GM23338 (cell line): ENCODE data around the gene METTL4.

Source experiments
- CREB1 ChIP-seq: fragments of 250-450 bp; sonication (Bioruptor Pico); IDR thresholded peaks from 2 replicates; pipeline ENCODE4 v1.5.0; 2020; ENCODE audit warnings: low read depth, mild to moderate bottlenecking, moderate library complexity
- EZH2 ChIP-seq: fragments of 200-600 bp; sonication (generic); IDR thresholded peaks from one replicate; pipeline ENCODE4 v1.8.0; 2017; ENCODE audit warnings: antibody characterized with exemption, mild to moderate bottlenecking, low read depth; ENCODE audit not compliant: unreplicated experiment
- EZH2phosphoT487 ChIP-seq: fragments of 200-600 bp; sonication (generic); IDR thresholded peaks from one replicate; pipeline ENCODE4 v1.8.1; 2018; ENCODE audit warnings: antibody characterized with exemption; ENCODE audit not compliant: unreplicated experiment
- JUNB ChIP-seq: IDR thresholded peaks from one replicate; pipeline ENCODE4 v1.6.1; 2016; ENCODE audit warnings: antibody characterized with exemption; ENCODE audit not compliant: unreplicated experiment
- NANOG ChIP-seq: IDR thresholded peaks from 2 replicates; pipeline ENCODE4 v1.6.1; 2016; ENCODE audit warnings: antibody characterized with exemption, borderline replicate concordance
- POLR2AphosphoS5 ChIP-seq: IDR thresholded peaks from 2 replicates; pipeline ENCODE4 v1.6.1; 2016; ENCODE audit warnings: antibody characterized with exemption, low read depth
- STAT1 ChIP-seq: IDR thresholded peaks from one replicate; pipeline ENCODE4 v1.6.1; 2016; ENCODE audit warnings: antibody characterized with exemption; ENCODE audit not compliant: unreplicated experiment
- ZNF114 ChIP-seq: fragments of 250-450 bp; sonication (Bioruptor Pico); IDR thresholded peaks from 2 replicates; pipeline ENCODE4 v1.5.0; 2020; ENCODE audit warnings: mild to moderate bottlenecking, moderate library complexity
- TF ChIP-seq, protein P1 (sequence below), 2 experiments: fragments of 200-600 bp in 1 of 2; sonication (generic) in 1 of 2; conservative IDR thresholded peaks; 2 replicates each; pipeline versions ENCODE4 v1.5.1 to v1.6.1; 2016 to 2017; ENCODE audit warnings: antibody characterized with exemption in 2 of 2, low read depth in 2 of 2, mild to moderate bottlenecking in 2 of 2, moderate library complexity in 1 of 2
- TF ChIP-seq, protein P2 (sequence below): IDR thresholded peaks from one replicate; pipeline ENCODE4 v1.6.1; 2018; ENCODE audit warnings: antibody characterized with exemption; ENCODE audit not compliant: unreplicated experiment
- TF ChIP-seq, protein P3 (sequence below): IDR thresholded peaks from 2 replicates; pipeline ENCODE4 v1.6.1; 2016; ENCODE audit warnings: antibody characterized with exemption
- TF ChIP-seq, protein P4 (sequence below): fragments of 250-450 bp; sonication (Bioruptor Pico); IDR thresholded peaks from 2 replicates; pipeline ENCODE4 v1.5.0; 2020; ENCODE audit warnings: mild to moderate bottlenecking, moderate library complexity

DNA sequence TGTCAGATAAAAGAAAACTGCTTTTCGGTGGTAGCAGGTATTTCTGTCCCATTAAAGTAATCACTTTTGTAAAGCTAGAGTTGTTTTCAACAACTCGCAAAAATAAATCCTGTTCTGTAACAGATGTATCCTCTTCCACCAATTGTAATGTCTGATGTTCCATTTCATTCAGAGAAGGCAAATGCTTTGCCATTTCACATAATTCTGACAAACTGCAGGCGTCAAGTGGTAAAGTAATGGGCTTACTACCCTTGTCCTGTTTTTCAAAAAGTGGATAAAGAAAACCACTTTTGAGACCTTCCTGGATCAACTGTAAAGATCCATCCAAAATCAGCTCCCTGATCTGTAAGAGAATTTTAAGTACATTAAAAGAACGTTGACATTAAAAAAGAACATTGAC, 16.6 kb downstream of the METTL4 start:
- TF ChIP-seq, protein P1, sequence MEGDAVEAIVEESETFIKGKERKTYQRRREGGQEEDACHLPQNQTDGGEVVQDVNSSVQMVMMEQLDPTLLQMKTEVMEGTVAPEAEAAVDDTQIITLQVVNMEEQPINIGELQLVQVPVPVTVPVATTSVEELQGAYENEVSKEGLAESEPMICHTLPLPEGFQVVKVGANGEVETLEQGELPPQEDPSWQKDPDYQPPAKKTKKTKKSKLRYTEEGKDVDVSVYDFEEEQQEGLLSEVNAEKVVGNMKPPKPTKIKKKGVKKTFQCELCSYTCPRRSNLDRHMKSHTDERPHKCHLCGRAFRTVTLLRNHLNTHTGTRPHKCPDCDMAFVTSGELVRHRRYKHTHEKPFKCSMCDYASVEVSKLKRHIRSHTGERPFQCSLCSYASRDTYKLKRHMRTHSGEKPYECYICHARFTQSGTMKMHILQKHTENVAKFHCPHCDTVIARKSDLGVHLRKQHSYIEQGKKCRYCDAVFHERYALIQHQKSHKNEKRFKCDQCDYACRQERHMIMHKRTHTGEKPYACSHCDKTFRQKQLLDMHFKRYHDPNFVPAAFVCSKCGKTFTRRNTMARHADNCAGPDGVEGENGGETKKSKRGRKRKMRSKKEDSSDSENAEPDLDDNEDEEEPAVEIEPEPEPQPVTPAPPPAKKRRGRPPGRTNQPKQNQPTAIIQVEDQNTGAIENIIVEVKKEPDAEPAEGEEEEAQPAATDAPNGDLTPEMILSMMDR (conservative IDR thresholded peaks at IDR 0.05; ENCODE audit: low read depth in 2 of 2): no peak
- no peak for TF ChIP-seq POLR2AphosphoS5
- TF ChIP-seq, protein P2, sequence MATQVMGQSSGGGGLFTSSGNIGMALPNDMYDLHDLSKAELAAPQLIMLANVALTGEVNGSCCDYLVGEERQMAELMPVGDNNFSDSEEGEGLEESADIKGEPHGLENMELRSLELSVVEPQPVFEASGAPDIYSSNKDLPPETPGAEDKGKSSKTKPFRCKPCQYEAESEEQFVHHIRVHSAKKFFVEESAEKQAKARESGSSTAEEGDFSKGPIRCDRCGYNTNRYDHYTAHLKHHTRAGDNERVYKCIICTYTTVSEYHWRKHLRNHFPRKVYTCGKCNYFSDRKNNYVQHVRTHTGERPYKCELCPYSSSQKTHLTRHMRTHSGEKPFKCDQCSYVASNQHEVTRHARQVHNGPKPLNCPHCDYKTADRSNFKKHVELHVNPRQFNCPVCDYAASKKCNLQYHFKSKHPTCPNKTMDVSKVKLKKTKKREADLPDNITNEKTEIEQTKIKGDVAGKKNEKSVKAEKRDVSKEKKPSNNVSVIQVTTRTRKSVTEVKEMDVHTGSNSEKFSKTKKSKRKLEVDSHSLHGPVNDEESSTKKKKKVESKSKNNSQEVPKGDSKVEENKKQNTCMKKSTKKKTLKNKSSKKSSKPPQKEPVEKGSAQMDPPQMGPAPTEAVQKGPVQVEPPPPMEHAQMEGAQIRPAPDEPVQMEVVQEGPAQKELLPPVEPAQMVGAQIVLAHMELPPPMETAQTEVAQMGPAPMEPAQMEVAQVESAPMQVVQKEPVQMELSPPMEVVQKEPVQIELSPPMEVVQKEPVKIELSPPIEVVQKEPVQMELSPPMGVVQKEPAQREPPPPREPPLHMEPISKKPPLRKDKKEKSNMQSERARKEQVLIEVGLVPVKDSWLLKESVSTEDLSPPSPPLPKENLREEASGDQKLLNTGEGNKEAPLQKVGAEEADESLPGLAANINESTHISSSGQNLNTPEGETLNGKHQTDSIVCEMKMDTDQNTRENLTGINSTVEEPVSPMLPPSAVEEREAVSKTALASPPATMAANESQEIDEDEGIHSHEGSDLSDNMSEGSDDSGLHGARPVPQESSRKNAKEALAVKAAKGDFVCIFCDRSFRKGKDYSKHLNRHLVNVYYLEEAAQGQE: no peak
- TF ChIP-seq ZNF114 (CRISPR knock-in tag): no peak
- TF ChIP-seq EZH2phosphoT487: no peak
- no peak for TF ChIP-seq EZH2
- no peak for TF ChIP-seq NANOG
- TF ChIP-seq CREB1 (CRISPR knock-in tag): no peak
- TF ChIP-seq, protein P3, sequence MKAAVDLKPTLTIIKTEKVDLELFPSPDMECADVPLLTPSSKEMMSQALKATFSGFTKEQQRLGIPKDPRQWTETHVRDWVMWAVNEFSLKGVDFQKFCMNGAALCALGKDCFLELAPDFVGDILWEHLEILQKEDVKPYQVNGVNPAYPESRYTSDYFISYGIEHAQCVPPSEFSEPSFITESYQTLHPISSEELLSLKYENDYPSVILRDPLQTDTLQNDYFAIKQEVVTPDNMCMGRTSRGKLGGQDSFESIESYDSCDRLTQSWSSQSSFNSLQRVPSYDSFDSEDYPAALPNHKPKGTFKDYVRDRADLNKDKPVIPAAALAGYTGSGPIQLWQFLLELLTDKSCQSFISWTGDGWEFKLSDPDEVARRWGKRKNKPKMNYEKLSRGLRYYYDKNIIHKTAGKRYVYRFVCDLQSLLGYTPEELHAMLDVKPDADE: no peak
- no peak for TF ChIP-seq JUNB
- TF ChIP-seq, protein P4, sequence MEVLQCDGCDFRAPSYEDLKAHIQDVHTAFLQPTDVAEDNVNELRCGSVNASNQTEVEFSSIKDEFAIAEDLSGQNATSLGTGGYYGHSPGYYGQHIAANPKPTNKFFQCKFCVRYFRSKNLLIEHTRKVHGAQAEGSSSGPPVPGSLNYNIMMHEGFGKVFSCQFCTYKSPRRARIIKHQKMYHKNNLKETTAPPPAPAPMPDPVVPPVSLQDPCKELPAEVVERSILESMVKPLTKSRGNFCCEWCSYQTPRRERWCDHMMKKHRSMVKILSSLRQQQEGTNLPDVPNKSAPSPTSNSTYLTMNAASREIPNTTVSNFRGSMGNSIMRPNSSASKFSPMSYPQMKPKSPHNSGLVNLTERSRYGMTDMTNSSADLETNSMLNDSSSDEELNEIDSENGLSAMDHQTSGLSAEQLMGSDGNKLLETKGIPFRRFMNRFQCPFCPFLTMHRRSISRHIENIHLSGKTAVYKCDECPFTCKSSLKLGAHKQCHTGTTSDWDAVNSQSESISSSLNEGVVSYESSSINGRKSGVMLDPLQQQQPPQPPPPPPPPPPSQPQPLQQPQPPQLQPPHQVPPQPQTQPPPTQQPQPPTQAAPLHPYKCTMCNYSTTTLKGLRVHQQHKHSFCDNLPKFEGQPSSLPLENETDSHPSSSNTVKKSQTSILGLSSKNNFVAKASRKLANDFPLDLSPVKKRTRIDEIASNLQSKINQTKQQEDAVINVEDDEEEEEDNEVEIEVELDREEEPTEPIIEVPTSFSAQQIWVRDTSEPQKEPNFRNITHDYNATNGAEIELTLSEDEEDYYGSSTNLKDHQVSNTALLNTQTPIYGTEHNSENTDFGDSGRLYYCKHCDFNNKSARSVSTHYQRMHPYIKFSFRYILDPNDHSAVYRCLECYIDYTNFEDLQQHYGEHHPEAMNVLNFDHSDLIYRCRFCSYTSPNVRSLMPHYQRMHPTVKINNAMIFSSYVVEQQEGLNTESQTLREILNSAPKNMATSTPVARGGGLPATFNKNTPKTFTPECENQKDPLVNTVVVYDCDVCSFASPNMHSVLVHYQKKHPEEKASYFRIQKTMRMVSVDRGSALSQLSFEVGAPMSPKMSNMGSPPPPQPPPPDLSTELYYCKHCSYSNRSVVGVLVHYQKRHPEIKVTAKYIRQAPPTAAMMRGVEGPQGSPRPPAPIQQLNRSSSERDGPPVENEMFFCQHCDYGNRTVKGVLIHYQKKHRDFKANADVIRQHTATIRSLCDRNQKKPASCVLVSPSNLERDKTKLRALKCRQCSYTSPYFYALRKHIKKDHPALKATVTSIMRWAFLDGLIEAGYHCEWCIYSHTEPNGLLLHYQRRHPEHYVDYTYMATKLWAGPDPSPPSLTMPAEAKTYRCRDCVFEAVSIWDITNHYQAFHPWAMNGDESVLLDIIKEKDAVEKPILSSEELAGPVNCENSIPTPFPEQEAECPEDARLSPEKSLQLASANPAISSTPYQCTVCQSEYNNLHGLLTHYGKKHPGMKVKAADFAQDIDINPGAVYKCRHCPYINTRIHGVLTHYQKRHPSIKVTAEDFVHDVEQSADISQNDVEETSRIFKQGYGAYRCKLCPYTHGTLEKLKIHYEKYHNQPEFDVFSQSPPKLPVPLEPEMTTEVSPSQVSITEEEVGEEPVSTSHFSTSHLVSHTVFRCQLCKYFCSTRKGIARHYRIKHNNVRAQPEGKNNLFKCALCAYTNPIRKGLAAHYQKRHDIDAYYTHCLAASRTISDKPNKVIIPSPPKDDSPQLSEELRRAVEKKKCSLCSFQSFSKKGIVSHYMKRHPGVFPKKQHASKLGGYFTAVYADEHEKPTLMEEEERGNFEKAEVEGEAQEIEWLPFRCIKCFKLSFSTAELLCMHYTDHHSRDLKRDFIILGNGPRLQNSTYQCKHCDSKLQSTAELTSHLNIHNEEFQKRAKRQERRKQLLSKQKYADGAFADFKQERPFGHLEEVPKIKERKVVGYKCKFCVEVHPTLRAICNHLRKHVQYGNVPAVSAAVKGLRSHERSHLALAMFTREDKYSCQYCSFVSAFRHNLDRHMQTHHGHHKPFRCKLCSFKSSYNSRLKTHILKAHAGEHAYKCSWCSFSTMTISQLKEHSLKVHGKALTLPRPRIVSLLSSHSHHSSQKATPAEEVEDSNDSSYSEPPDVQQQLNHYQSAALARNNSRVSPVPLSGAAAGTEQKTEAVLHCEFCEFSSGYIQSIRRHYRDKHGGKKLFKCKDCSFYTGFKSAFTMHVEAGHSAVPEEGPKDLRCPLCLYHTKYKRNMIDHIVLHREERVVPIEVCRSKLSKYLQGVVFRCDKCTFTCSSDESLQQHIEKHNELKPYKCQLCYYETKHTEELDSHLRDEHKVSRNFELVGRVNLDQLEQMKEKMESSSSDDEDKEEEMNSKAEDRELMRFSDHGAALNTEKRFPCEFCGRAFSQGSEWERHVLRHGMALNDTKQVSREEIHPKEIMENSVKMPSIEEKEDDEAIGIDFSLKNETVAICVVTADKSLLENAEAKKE (CRISPR knock-in tag): no peak
- TF ChIP-seq STAT1: no peak
